Fibroblast of lung (primary cell): Measurements from ENCODE around the gene TCF12. TPM values are rescaled to one million over a fixed set of nuclear protein-coding genes. Genes with fewer than 3 reads are reported as not detected.

Experiments
- DNase-seq, 2 donors: peaks; one replicate each; pipeline versions ENCODE4 v3.0.0 to v3.0.0-alpha.2; 2010; ENCODE audit warnings: low read depth in 2 of 2
- H2AFZ ChIP-seq: 2 replicates; pipeline ENCODE4 v1.5.1; 2012; ENCODE audit warnings: low read length, control low read depth, inconsistent platforms
- H3K27ac ChIP-seq: 2 replicates; pipeline ENCODE4 v1.5.1; 2011; ENCODE audit warnings: low read length, control low read depth; ENCODE audit not compliant: insufficient read depth
- H3K27me3 ChIP-seq: 2 replicates; pipeline ENCODE4 v1.5.1; 2011; ENCODE audit warnings: mild to moderate bottlenecking, low read length; ENCODE audit not compliant: control insufficient read depth, insufficient read depth
- H3K36me3 ChIP-seq: 2 replicates; pipeline ENCODE4 v1.5.1; 2011; ENCODE audit warnings: low read length; ENCODE audit not compliant: control insufficient read depth, insufficient read depth
- H3K4me1 ChIP-seq: 2 replicates; pipeline ENCODE4 v1.5.1; 2011; ENCODE audit warnings: low read length; ENCODE audit not compliant: control insufficient read depth, insufficient read depth; ENCODE audit errors: extremely low read depth
- H3K4me2 ChIP-seq: 2 replicates; pipeline ENCODE4 v1.5.1; 2011; ENCODE audit warnings: low read length, control low read depth; ENCODE audit not compliant: insufficient read depth; ENCODE audit errors: extremely low read depth
- H3K4me3 ChIP-seq, 4 experiments: fragments of 200-600 bp in 1 of 4; sonication (generic) in 1 of 4; replicated peaks in 1 of 4; 2 replicates each; pipeline ENCODE4 v1.5.1; 2011 to 2016; ENCODE audit warnings: low read length in 4 of 4, low read depth in 3 of 4, mild to moderate bottlenecking in 3 of 4, control low read depth in 2 of 4, inconsistent platforms in 1 of 4, mixed read lengths in 1 of 4; ENCODE audit not compliant: insufficient read depth in 1 of 4; ENCODE audit errors: control extremely low read depth in 1 of 4
- H3K79me2 ChIP-seq: 2 replicates; pipeline ENCODE4 v1.5.1; 2012; ENCODE audit warnings: mild to moderate bottlenecking, low read length, inconsistent platforms; ENCODE audit not compliant: control insufficient read depth, insufficient read depth
- H3K9ac ChIP-seq: 2 replicates; pipeline ENCODE4 v1.5.1; 2011; ENCODE audit warnings: mild to moderate bottlenecking, low read length, control low read depth; ENCODE audit not compliant: insufficient read depth
- H3K9me3 ChIP-seq: 2 replicates; pipeline ENCODE4 v1.5.1; 2012; ENCODE audit warnings: low read depth, low read length; ENCODE audit not compliant: control insufficient read depth, insufficient read depth
- H4K20me1 ChIP-seq: 2 replicates; pipeline ENCODE4 v1.5.1; 2011; ENCODE audit warnings: low read length; ENCODE audit not compliant: control insufficient read depth, insufficient read depth; ENCODE audit errors: extremely low read depth
- EZH2 ChIP-seq: IDR thresholded peaks from 2 replicates; pipeline ENCODE4 v1.5.1; 2012; ENCODE audit warnings: low read length, control low read depth, mild to moderate bottlenecking; ENCODE audit errors: missing control alignments
- polyA plus RNA-seq, 2 donors: library from polyadenylated mRNA; depleted of rRNA in 1 of 2; stranded (reverse) in 1 of 2; unstranded in 1 of 2; fragments of >200 nt; gene quantifications; 2 replicates each; pipeline ENCODE4 v1.2.1, GENCODE V29; 2011 to 2012; ENCODE audit warnings: missing spikeins in 1 of 2
- total RNA-seq: library from RNA; depleted of rRNA; stranded (reverse); fragments of >200 nt; gene quantifications from 2 replicates; pipeline ENCODE4 v1.2.1, GENCODE V29; 2014
- TF ChIP-seq, protein P1 (sequence below), 2 donors: IDR thresholded peaks in 1 of 2; conservative IDR thresholded peaks in 1 of 2; 1 replicate in 1 of 2; 2 replicates in 1 of 2; pipeline ENCODE4 v1.5.1; 2011 to 2012; ENCODE audit warnings: low read length in 2 of 2, control low read depth in 1 of 2, inconsistent platforms in 1 of 2, low read depth in 1 of 2, mild to moderate bottlenecking in 1 of 2

TCF12 gene
- total and polyA plus RNA-seq, 2 donors (not counting 1 experiment from before 2014, with no cell fraction given): 105 to 232 TPM

DNA sequence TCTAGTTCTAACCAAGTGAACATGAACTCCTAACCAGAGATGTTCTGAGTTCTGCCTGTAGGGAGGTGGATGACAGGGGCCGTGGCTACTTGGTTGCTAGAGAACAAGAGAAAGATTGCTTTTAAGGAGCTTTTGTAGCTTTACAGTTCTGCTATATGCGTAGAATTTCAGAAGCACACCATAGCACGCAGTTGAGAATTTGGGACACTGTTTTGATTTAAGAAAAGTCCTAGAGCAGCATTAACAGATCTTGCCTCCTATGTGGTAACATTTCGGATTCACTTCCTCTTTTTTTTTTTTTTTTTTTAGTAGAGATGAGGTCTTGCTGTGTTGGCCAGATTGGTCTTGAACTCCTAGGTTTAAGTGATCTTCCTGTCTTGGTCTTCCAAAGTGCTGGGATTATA lies 181.7 kb downstream of the TCF12 start:
- no peak overlapping the region for H3K4me3 ChIP-seq
- no peak for DNase-seq
- H3K27me3 ChIP-seq: no peaks in the 10 kb centered on the region
- TF ChIP-seq, protein P1, sequence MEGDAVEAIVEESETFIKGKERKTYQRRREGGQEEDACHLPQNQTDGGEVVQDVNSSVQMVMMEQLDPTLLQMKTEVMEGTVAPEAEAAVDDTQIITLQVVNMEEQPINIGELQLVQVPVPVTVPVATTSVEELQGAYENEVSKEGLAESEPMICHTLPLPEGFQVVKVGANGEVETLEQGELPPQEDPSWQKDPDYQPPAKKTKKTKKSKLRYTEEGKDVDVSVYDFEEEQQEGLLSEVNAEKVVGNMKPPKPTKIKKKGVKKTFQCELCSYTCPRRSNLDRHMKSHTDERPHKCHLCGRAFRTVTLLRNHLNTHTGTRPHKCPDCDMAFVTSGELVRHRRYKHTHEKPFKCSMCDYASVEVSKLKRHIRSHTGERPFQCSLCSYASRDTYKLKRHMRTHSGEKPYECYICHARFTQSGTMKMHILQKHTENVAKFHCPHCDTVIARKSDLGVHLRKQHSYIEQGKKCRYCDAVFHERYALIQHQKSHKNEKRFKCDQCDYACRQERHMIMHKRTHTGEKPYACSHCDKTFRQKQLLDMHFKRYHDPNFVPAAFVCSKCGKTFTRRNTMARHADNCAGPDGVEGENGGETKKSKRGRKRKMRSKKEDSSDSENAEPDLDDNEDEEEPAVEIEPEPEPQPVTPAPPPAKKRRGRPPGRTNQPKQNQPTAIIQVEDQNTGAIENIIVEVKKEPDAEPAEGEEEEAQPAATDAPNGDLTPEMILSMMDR (conservative IDR thresholded peaks at IDR 0.05 in 1 of 2, IDR thresholded peaks at IDR 0.05 in 1 of 2; ENCODE audit: low read depth in 1 of 2, low read length in 2 of 2): no peak
- no peak for TF ChIP-seq EZH2
- peaks cover 2% of the 10 kb centered on the region for H3K79me2 ChIP-seq
- no peaks in the 10 kb centered on the region for H4K20me1 ChIP-seq
- H3K9ac ChIP-seq: no peak overlapping the region
- no peak overlapping the region for H2AFZ ChIP-seq
- H3K4me1 ChIP-seq: no peaks in the 10 kb centered on the region
- no peaks in the 10 kb centered on the region for H3K36me3 ChIP-seq
- H3K4me2 ChIP-seq: no peak overlapping the region
- H3K9me3 ChIP-seq: no peaks in the 10 kb centered on the region
- no peak overlapping the region for H3K27ac ChIP-seq

DNA sequence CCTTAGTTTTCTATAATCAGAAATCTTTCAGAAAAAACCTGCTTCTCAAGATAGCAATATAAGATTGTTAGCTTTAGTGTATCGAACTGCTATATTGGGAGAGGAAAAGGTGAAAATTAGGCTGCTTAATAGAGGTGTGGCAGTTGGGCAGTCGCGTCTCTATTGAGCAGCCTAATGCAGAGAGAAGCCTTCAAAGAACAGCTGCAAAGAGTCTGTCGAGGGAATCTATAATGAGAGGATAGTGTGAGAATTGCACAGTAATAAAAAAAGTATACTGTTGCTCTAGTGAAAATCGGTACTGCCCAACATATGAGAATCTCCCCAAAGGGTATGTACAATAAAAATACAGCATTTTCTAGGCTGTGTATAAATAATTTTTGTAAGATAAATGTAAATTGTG lies 184.4 kb downstream of the TCF12 start:
- Histone ChIP-seq H3K36me3 (no peaks in the 10 kb centered on the region), H3K9ac (no peak overlapping the region), H3K4me3 (no peak overlapping the region), H4K20me1 (no peaks in the 10 kb centered on the region), H3K79me2 (peaks cover 2% of the 10 kb centered on the region), H2AFZ (no peak overlapping the region), H3K4me2 (no peak overlapping the region), H3K27ac (no peak overlapping the region), H3K9me3 (no peaks in the 10 kb centered on the region), H3K4me1 (no peaks in the 10 kb centered on the region), H3K27me3 (no peaks in the 10 kb centered on the region)
- no peak for DNase-seq
- TF ChIP-seq EZH2: no peak
- TF ChIP-seq, protein P1 (conservative IDR thresholded peaks at IDR 0.05 in 1 of 2, IDR thresholded peaks at IDR 0.05 in 1 of 2; ENCODE audit: low read depth in 1 of 2, low read length in 2 of 2): no peak

DNA sequence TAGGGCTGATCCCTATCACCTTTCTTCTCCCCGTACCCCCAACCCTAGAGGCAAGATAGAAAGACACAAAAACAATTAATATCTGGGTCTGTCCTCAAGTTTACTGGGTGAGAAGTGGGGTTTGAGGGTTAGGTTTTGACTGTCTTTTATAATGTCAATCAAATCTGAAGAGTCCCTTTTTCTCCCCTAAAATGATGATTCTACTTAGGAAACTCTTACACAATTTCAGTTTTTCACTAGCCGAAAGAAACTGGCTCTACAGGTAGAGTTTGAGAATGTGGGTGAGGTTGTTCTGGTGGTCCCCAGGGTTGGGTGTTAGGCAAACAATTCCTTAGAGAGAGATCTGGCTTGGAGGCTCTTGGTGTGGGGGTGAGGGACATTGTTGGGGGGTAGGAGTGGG lies 189.9 kb downstream of the TCF12 start:
- H3K79me2 ChIP-seq: no peaks in the 10 kb centered on the region

More for the DNA sequence above, 189.9 kb downstream of the TCF12 start:
- H3K4me1 ChIP-seq: no peaks in the 10 kb centered on the region
- H2AFZ ChIP-seq: no peak overlapping the region
- no peaks in the 10 kb centered on the region for H3K36me3 ChIP-seq
- no peaks in the 10 kb centered on the region for H3K27me3 ChIP-seq
- H3K4me2 ChIP-seq: no peak overlapping the region
- H3K9me3 ChIP-seq: no peaks in the 10 kb centered on the region
- DNase-seq: no peak
- no peak for TF ChIP-seq EZH2
- TF ChIP-seq, protein P1 (conservative IDR thresholded peaks at IDR 0.05 in 1 of 2, IDR thresholded peaks at IDR 0.05 in 1 of 2; ENCODE audit: low read depth in 1 of 2, low read length in 2 of 2): no peak
- no peak overlapping the region for H3K27ac ChIP-seq
- H3K4me3 ChIP-seq: no peak overlapping the region
- H3K9ac ChIP-seq: no peak overlapping the region
- H4K20me1 ChIP-seq: no peaks in the 10 kb centered on the region
